GM19239 (cell line): Measurements from ENCODE around the gene OBP2A.
"Not testable (repeated sequence)": the region's sequence is repeated elsewhere in the genome, so short reads cannot be mapped to it uniquely, and the experiment has no call there.

ENCODE experiments used
- DNase-seq: peaks from one replicate; pipeline ENCODE4 v3.0.0; 2011; ENCODE audit warnings: low spot score; ENCODE audit not compliant: insufficient read length
- FAIRE-seq: peaks from 2 replicates; lab custom pipeline; 2011; peaks lifted over from hg19 to GRCh38; lab: Jason Lieb, UNC

The OBP2A gene

DNA sequence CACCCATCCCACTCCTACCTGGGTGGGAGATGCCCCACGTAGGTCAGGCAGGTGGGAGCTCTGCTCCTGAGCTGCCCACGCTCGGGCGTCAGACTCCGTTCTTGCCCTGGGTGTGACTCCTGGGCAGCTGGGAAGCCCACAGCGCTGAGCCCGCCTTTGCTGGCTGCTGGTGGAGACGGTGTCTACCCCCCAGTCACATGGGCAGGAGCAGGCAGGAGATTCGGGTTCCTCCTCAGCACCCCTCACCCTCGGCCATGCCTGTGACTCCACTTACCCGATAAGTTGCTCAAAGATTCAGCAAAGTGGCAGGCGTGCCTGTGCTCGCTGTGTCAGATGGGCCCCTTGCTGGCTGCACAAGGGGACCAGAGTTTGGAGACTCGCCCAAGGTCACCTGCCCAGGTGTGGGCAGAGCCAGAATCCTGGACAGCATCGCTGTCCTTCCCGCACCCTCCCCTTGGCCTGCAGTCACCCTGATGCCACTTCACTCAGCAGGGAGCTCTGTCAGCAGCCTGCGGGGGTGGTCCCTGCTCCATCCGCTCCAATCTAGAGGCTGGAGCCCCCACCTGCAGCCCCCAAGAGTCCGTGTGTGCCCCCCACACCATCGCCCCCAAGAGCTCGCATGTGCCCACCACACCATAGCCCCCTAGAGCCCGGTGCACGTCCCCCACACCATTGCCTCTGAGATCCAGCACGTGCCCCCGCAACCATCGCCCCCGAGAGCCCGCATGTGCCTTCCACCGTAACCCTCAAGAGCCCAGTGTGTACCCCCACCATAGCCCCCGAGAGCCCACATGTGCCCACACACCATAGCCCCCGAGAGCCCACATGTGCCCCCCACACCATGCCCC is 20.5 kb upstream of the OBP2A start:
- DNase-seq: no peak

GRCh38 chr9:135526089-135526729 is 19.7 kb upstream of the OBP2A start:
- no peak for FAIRE-seq
- no peak for DNase-seq

More for the DNA sequence above, 20.5 kb upstream of the OBP2A start:
- no peak for FAIRE-seq

DNA sequence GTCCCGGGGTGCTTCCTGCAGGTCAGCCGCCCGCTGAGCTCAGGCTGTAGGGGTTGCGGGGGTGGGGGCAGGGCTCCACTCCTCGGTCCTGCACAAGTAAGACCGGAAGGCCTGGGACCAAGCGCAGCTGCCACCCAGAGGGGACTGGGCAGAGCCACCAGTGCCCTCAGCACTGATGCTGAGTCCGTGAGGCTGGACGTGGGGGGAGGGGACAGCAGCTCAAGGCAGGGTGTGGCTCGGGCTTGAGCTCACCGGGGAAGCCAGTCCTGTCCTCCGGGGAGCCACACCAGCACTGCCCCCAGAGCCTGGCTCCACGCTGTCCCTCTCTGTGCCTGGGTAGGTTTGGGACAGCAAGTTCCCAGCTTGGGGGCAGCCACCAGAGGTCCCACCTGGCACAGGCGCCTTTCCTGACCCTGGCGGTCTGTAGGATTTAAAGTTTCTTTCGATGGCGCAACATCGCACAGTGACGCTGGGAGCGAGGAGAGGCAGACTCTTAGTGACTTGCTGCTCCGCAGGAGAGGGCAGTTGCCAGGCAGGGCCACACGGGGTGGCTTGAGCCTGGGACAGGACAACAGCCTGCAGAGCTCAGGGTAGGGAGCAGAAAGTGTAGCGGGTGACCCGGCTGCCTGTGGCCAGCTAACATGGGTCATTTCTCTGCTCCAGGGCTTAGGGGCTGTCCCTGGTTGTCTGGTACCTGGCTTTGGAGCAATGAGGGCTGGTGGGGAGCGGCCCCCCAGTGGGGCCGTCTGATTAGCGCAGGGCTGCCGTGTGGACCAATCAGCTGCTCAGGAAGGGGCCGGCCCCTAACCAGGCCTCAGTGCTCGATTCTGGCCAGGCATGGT is 19.0 kb upstream of the OBP2A start:
- FAIRE-seq: no peak

DNA sequence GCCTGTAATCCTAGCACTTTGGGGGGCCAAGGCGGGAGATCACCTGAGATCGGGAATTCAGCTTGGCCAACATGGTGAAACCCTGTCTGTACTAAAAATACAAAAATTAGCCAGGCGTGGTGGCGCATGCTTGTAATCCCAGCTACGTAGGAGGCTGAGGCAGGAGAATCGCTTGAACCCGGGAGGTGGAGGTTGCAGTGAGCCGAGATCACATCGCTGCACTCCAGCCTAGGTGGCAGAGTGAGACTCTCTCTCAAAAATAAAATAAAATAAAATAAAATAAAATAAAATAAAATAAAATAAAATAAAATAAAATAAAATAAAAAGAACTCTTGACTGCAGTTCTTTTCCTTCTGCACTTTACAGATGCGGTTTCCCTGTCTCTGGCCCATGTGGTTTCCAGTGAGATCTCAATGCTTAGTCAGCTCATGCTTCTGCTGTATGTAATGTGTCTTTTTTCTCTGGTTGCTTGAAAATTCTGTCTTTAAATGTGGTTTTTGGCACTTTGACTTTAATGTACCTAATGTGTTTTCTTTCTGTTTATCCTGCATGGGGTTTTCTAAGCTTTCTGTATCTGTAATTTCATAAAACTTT is 17.0 kb upstream of the OBP2A start:
- not testable (repeated sequence) for DNase-seq, FAIRE-seq

More for the DNA sequence above, 19.0 kb upstream of the OBP2A start:
- no peak for DNase-seq

GRCh38 chr9:135530146-135530545 is 15.8 kb upstream of the OBP2A start:
- FAIRE-seq: no peak
- no peak for DNase-seq

GRCh38 chr9:135531096-135531495 is 14.8 kb upstream of the OBP2A start:
- FAIRE-seq (no peak), DNase-seq (no peak)

DNA sequence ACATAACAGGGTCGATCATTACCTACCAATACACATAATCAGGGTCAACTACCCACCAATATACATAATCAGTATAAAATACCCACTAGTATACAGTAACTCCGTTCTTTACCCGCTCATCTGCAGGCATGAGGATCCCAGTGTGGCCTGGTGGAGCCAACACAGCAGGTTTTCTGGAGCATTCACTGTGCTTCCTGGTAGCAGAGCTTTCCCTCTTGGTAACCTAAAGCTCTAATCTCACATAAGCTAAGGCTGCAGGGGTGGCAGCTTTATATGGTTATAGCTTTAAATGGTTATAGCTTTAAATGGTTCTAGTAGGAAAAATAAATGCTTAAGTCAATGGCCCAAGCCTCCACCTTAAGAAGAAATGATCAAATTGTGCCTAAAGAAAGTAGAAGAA is 12.8 kb upstream of the OBP2A start:
- DNase-seq (no peak), FAIRE-seq (no peak)

DNA sequence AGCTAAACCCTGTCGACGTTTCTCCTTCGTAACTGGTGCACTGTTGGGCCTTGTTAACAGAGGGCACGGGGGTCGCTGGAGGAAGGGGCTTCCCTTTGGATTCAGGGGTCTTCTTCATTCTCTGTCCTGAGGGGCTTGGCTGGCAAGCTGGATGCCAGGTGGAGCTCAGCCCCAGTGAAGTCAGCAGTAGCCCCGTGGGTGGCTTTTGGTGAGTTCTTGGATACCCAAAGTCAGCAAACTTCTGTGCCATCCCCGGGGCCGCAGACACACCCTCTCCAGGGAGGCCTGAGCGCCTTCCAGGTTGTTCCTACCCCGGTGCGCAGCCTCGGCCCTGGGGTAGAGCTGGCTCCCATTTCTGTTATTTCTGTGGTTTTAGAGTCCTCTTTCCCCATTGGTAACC is 12.3 kb upstream of the OBP2A start:
- DNase-seq (no peak), FAIRE-seq (no peak)

GRCh38 chr9:135534192-135534711 is 11.7 kb upstream of the OBP2A start:
- not testable (repeated sequence) for FAIRE-seq, DNase-seq

DNA sequence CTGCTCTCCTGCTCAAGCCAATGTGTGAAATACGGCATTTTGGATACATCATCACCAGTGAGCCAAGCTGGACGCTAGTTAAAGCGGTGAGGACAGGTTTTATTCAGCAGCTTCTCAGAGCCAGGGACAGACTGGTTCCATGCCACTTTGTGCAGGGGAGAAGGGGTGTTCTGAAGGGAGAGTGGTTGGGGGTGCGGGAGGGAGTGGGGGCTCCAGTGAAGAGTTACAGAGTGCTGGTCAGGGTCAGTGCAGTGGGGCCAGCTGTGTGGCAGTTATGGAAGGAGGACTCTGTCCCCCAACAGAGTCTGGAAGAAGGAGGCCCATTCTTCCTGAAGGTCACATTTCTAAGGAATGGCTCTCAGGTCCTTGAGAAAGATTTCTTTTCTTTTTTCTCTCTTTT is 11.1 kb upstream of the OBP2A start:
- not testable (repeated sequence) for DNase-seq, FAIRE-seq

DNA sequence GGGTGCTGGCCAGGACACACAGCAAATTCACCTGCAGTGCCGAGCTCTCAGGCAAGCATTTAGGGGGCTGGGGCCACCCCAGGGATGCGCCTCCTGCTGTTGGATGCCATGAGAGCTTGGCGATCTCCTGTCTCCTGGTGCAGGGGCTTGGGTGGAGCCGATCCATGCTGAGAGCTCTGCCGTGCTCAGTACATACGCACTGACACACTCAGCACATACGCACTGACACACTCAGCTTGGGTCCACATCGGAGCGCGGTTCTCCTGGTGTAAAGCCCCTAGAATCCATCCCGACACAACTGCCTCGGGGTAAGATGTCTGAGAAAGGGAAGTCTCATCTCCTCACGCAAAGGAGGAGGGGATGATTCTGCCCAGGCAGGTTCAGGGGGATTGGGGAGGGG is 10.3 kb upstream of the OBP2A start:
- not testable (repeated sequence) for DNase-seq, FAIRE-seq

GRCh38 chr9:135536216-135536615 is 9.7 kb upstream of the OBP2A start:
- DNase-seq (no peak), FAIRE-seq (no peak)

- DNase-seq: not testable (repeated sequence)
- FAIRE-seq: peak; percentile 14
These were observed 2.5 kb upstream of the OBP2A start for GRCh38 chr9:135543262-135543894.

GRCh38 chr9:135544981-135545635 is 818 bp upstream of the OBP2A start:
- DNase-seq: no peak
- FAIRE-seq: no peak

- FAIRE-seq, DNase-seq: not testable (repeated sequence)
These were observed 1.1 kb downstream of the OBP2A start for GRCh38 chr9:135546792-135547617.

DNA sequence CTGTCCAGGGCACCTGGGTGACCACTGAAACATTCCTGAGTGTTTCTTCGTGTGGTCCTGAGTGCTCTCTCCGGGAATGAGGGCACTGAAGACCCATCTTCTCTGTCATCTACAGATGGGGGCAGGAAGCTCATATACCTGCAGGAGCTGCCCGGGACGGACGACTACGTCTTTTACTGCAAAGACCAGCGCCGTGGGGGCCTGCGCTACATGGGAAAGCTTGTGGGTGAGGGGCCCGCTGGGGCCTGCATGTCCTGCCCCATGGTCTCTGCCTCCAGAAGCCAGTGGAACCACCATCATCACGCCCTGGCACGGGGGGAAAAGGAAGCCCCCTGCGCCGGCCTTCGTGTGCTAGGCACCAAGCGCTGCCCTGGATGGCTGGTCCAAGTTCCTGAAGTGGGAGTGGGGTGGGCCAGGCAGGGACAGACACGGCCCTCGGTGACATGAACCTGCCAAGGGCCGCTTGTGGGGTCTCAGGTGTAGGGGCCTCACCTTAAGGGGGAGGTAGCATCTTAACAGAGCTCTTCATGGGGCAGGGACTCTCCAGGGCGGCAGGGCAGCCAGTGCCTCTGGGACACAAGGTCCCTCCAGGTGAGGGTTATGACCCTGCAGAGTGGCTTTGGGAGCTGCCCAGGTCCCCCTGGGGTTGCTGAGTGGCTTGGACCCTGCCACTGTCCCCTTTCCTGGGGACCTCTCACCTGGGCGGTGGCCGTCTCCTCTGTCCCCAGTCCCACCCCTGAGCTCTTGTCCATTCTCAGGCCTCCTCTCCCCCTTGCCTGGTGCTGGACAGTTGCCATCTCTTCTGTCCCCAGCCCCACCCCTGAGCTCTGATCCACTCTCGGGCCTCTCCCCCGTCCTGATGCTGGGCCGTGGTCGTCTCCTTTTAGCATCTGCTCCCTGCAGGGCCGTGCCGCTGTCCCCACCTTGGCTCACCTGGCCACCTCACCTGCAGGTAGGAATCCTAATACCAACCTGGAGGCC is 2.1 kb downstream of the OBP2A start:
- FAIRE-seq: no peak
- DNase-seq: no peak
